GM19452 (cell line): ENCODE results near the gene KRTAP10-3.
"Not testable (repeated sequence)": the region's sequence is repeated elsewhere in the genome, so short reads cannot be mapped to it uniquely, and the experiment has no call there.

Source experiments
- ATAC-seq: cut with Tn5 transposase; IDR thresholded peaks from one replicate; pipeline ENCODE4 v1.9.1; 2021; ENCODE audit not compliant: unreplicated experiment

Gene KRTAP10-3

DNA sequence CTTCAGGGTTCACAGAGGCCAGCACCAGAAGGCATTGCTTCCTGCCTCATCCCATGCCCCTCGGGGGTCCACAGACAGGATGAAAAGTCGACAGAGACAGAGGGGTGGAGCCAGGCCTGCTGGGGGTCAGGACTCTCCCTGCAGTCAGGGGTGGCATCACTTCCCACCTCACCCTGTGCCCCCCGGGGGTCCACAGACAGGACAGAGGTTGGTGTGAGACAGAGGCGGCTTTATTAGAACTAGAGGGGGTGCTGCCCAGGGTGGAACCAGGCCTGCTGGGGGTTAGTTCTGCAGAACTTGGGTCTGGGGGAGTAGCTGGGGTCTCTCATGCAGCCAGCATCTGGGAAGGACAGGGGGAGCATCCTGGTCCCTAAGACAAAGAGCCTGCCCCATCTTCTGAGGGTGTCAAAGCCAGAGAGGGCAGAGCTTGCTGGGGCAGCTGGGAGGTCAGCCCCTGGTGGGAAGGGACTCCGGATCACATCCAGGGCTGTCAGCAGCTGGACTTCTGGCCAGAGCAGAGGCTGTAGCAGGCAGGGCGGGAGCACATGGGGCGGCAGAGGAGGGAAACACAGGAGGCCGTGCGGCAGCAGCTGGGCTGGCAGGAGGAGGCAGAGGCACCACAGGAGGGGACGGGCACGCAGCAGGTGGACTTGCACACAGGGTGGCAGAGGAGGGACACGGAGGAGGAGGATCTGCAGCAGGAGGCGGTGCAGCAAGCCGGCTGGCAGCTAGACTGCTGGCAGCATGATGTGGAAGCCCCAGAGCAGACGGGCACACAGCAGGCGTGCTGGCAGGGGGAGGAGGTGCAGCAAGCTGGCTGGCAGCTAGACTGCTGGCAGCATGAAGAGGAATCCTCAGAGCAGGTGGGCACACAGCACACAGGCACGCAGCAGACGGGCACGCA, 32.6 kb upstream of the KRTAP10-3 start:
- ATAC-seq: not testable (repeated sequence)

DNA sequence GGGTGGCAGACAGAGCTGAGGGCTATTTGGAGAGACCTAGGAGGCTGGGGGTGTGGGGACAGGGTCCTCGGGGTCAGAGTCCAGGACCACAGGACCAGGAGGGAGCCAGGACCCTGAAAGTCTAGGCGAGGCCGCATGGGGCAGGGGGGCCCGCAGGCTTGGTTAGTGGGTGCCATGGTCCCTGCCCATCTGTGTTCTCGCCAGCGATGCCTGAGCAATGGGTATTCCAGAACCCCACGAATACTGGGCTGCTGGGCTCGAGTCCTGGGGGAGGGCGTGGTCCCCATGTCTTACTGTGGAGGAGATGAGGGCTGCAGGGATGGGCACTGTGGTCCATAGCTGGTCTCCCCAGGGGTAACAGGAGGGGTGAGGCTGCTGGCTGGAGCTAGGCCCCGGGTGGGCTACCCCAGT, 31.7 kb upstream of the KRTAP10-3 start:
- no peak for ATAC-seq

DNA sequence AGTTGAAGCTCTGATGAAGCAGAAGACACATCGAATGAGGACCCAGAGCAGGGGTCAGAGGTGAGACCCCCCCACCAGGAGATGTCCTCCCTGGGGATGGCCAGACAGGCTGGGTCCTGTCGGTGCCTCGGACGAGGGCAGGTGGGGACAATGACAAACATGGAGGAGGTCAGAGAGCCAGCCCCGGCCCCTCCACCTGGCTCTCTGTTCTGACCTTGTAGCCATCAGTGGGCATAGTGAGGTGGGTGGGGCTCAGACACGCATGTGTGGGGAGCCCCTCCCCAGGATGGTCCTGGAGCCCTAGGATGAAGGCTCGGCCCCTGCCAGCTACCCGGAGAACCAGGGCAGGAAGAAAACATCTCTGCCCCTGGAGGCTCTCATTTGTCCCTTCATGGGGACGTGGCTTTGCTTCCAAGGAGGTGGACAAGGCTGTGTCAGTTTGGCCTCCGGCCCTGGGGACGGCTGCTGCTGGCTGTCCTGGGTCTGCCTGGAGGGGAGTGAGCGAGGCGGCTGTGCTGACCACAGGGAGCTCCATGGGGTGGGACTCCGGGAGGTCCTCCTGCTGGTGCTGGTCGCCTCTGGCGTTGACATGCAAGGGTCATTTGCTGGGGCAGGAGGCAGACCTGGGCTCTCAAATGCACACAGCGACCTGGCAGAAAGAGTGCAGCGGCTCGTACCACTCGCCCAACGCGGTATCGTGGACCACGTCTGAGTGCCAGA, 31.2 kb upstream of the KRTAP10-3 start:
- ATAC-seq: no peak

DNA sequence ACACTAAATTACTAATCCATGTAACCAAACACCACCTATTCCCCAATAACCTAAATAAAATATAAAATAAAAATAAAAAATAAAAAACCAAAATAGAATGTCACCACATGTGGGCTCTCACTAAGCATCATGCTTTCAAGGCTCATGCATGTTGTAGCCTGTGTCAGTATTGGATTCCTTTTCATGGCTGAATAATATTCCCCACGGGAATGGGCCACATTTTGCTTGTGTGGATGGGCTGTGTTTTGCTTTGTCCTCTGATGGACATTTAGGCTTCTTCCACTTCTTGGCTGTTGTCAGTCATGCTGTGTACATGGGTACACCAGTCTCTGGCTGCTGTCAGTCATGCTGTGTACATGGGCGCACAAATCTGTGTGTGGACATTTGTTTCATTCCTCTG, 30.5 kb upstream of the KRTAP10-3 start:
- no peak for ATAC-seq

DNA sequence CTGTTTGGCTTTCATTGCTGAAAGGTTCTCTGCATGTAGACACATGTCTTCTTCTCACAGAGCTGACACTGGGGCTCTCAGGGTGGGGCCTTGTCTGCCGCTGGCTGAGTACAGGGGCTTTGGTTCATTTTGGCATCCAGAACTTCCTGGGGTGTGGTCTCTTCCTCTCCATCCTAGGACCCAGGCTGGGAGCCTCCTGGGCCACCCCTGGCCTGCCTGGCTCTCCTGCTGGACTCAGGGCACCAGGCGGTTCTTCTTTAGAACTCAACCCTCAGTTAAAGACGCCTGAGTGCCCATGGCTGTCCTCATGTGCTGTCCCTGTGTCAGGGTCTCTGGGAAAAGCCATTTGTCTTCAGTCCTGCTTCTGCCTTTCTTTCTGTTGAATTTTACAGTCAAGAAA, 27.3 kb upstream of the KRTAP10-3 start:
- no peak for ATAC-seq

DNA sequence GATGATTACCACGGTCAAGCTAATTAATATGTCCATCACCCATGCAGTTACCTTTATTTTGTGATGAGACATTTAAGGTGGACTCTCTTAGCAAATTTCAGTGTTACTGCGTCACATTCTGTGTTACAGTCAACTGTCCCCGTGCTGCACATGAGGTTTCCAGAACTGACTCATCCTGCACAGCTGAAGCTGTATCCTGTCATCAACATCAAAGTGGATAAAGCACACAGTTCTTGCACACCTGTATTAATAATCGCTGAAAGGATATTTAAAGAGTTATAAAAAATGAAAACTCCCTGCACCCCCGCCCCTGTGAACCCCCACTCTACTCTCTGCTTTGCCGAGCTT, 25.2 kb upstream of the KRTAP10-3 start:
- ATAC-seq: no peak

DNA sequence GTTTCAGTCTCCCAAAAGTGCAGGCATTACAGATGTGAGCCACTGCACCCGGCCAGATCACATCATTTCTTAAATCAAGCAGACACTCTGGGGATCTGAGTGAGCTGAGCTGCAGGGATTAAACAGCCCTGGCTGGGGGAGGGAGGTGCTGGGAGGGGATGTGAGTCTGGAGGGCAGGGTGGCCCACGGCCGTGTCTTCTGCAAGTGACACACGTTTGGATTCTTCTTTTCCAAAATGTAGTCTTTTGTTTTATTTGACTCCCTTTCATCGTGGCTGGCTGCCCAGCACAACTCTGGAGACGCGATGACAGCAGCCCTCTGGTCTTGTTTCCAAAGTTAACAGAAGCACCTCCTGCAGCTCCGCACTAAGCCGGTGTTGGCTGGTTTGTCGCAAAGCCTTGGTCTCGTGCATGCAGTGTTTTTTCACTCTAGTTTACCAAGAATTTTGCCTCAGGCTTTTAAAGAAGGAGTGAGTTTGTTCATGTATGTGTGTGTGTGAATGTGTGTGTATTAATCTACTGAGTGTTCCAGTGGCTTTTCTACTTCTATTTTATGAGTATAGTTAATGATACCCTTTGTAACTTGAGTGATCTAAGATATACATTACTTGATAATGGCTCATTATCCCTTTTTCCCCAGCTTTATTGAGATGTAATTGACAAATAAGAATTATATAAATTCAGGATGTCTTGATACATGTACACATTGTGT, 24.6 kb upstream of the KRTAP10-3 start:
- ATAC-seq: no peak

DNA sequence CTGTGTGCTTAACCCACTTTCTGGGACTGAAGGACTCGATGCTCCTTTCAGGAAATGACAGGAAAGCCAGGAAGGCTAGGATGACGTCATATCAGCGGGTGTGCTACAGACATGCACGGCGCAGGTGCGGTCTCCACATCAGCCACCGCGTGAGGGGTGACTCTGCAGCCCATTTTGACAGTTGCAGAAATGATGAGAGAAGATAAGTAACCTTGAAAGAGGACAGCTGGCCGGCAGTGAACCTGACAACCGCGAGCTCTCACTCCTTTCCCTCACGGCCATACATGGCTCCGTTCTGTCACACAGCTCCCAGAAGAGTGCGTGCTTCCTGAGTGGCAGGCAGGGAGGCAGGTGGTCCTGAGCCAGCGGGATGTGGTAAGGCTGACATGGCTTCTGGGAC, 23.5 kb upstream of the KRTAP10-3 start:
- no peak for ATAC-seq

DNA sequence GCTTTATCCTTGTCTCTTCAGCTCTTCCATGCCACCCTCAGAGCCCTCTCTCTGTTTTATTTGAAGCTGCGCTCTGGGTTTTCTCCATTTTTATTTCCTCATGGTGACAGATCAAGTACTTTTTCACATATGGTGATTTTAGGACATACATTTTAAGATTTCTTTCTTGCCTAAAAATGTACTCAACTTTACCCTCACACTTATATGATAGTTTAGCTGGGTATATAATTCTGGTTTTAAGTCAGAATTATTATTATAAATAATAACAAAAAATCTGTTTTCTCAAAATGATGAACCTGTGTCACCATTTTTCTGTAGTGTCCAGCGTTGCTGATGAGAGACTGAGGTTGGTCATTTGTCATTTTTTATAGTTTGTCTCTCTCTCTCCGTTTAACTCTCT, 22.6 kb upstream of the KRTAP10-3 start:
- ATAC-seq: no peak

DNA sequence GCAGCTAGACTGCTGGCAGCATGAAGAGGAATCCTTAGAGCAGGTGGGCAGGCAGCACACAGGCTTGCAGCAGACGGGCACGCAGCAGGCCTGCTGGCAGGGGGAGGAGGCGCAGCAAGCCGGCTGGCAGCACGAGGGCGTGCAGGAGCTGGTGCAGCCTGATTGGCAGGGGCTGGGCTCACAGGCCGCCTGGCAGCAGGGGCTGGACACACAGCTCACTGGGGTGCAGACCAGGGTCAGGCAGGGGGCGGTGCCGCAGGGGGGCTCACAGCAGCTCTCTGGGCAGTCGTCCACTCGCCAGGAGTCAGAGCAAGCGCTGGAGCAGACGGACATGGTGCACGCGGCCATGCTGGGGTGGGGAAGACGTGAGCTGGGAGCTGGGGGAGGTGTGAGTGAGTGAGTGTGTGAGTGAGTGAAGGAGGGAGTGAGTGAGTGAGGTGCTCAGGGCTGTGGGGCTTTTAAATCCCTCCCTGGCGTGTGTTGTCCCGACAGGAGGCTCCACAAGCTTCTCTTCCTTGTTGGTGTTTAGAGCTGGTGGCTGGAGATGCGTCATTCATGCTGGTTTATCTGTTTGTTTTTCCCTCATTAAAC, 21.7 kb upstream of the KRTAP10-3 start, which contains the start of gene KRTAP10-5:
TSS of gene KRTAP10-5 (minus strand) at position 374 of the 591 bp plus-strand sequence. CDS start at position 348, 26 bp downstream.
- ATAC-seq: not testable (repeated sequence)

DNA sequence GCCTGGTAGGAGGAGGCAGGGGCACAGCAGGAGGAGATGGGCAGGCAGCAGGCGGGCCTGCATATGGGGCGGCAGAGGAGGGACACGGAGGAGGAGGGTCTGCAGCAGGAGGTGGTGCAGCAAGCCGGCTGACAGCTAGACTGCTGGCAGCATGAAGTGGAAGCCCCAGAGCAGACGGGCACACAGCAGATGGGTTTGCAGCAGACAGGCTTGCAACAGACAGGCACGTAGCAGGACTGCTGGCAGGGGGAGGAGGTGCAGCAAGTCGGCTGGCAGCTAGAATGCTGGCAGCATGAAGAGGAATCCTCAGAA, 21.2 kb upstream of the KRTAP10-3 start:
- ATAC-seq: no peak

DNA sequence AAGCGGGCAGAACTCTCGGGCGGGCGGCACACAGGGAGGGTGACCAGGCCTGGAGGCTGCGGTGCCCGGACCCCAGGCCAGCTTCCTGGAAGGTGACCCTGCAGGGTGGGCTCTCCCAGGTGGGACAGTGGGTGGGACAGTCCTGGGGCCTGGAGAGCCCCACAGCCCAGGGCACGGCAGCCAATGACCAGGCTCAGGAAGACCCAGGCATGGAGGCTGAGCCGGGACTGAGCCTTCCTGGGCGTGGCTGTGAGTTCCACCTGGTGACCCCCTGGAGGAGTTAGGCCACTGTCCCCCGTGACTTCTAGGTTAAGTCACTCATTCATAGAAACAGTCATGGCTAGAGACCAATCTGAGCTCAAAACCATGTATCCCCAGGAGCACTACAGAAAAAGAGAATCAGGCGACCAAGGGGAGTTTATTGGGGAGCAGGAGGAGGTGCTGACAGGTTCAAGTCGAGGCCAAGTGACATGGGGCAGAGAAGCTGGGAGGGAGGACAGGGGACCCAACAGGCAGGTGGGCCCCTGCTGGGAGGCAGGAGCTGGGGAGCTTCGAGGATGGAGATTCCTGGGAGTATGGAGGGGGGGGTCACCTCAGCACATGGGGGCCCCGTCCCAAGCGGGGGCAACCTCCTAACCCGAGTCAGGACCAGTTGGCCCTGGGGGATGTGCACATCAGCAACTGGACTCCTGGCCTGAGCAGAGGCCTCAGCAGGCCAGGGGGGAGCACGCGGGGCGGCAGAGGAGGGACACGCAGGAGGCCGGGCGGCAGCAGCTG, 20.6 kb upstream of the KRTAP10-3 start:
- ATAC-seq: no peak

DNA sequence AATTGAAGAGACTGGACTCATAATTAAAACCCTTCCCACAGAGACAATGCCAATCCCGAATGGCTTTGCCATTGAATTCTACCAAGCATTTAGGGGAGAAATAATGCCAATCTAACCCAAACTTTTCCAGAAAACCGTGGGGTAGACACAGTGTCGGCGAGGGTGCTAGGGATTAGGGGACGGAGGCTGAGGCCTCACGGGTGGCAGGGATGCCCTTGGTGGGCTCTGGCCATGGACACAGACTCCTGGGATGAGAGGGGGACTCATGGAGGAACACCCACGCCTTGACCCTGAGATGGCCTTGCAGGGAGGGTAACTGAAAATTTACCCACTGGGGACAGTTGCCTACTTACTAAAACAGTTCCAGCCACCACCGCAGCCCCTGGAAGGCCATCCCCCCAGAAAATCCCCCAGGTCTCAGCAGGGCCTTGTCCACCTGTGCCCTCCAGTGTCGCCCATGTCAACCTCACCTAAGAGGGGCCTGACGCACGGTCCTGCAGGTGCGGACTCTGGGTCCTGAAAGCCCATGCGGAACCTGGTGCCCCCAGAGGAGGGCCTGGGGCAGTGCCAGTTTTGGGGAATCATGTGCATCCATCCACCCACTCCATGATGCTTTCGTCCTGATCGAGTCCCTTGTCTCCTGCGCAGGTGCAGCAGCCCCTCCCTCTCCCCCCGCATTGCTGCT, 19.9 kb upstream of the KRTAP10-3 start:
- no peak for ATAC-seq

DNA sequence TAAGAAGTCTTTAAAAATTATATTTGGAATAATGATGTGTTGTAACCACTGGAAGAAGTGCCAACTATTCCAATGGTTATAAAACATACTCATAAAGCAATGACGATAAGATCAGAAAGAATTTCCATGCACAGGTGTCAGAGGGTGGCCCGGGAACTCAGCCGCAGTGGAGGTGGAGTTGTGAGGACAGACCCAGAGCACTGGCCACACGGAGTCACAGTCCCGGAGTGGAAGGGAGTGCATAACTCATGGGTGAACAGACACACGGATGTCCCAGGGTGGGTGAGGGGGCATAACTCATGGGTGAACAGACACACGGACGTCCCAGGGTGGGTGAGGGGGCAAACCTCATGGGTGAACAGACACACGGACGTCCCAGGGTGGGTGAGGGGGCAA, 17.4 kb upstream of the KRTAP10-3 start:
- no peak for ATAC-seq

DNA sequence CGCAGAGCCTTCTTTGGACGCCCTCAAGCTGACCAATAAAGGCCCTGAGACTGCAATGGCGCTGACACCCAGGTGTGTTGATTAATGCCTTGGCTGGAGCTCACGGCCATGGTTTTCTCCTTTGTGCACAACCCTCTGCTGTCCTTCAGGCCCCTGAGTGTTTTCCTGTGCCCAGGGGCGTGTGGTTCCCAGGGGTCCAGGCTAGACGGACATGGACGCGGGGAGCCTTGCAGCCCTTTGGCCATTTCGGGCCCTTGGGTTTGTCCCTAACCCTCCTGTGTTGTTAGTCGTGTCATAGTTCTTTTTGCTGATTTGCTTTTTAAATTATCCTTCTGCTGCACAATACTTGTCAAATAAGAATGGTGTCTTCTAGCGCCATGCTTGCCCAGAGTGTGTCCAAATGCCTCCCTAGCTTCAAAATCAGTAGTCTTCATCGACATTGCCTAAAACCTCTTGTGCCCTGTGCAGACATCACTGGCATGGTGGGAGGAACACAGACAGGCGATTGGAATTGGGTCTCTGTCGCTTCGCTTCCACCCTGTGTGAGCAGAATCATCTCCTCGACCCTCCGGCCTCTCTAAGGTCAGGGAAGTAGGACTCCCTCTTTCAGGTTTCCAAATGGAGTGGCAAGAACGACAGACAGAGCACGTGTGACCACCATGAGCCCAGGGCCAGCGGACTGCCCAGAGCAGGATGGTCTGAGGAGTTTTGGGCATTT, 16.9 kb upstream of the KRTAP10-3 start:
- ATAC-seq: no peak

DNA sequence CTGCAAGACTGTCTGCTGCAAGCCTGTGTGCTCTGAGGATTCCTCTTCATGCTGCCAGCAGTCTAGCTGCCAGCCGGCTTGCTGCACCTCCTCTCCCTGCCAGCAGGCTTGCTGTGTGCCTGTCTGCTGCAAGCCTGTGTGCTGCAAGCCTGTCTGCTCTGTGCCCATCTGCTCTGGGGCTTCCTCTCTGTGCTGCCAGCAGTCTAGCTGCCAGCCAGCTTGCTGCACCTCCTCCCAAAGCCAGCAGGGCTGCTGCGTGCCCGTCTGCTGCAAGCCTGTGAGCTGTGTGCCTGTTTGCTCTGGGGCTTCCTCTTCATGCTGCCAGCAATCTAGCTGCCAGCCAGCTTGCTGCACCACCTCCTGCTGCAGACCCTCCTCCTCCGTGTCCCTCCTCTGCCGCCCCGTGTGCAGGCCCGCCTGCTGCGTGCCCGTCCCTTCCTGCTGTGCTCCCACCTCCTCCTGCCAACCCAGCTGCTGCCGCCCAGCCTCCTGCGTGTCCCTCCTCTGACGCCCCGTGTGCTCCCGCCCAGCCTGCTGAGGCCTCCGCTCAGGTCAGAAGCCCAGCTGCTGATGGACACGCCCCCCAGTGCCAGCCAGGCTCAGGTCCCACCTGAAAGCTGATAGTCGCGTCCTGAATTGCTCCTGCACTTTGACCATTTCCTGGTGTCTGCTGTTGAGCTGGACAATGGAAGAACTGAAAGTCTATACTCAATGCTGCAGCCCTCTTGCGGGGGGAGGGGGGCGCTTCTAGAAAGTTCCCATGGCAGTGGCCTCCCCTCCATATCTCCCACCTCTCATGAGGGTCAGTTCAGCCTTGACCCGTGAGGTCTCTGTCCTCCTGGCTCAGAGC, 16.1 kb upstream of the KRTAP10-3 start:
- no peak for ATAC-seq

DNA sequence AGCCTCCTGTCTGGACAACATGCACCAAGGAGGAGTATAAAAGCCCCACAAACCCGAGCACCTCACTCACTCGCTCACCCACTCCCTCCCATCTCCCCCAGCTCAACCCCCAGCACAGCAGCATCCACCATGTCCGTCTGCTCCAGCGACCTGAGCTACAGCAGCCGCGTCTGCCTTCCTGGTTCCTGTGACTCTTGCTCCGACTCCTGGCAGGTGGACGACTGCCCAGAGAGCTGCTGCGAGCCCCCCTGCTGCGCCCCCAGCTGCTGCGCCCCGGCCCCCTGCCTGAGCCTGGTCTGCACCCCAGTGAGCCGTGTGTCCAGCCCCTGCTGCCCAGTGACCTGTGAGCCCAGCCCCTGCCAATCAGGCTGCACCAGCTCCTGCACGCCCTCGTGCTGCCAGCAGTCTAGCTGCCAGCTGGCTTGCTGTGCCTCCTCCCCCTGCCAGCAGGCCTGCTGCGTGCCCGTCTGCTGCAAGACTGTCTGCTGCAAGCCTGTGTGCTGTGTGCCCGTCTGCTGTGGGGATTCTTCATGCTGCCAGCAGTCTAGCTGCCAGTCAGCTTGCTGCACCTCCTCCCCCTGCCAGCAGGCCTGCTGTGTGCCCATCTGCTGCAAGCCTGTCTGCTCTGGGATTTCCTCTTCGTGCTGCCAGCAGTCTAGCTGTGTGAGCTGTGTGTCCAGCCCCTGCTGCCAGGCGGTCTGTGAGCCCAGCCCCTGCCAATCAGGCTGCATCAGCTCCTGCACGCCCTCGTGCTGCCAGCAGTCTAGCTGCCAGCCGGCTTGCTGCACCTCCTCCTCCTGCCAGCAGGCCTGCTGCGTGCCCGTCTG, 15.2 kb upstream of the KRTAP10-3 start, which contains the start of gene KRTAP10-4:
TSS of gene KRTAP10-4 (plus strand) at position 100 of the 827 bp plus-strand sequence. CDS start at position 130, 30 bp downstream.
- ATAC-seq: not testable (repeated sequence)
